ENCODE data around the gene MRPS15. TPM values are rescaled to one million over a fixed set of nuclear protein-coding genes. Genes with fewer than 3 reads are reported as not detected.
A peak's percentile ranks its signal among the peaks of the same experiment; 100 is the strongest.

The MRPS15 gene
- total and polyA plus RNA-seq, 2 of the 13 experiments (the other 11 are each of a cell fraction or from before 2014, with no cell fraction given): 59.0 to 113 TPM

GRCh38 chr1:36503159-36503558 lies 39.0 kb upstream of the MRPS15 start (continued):
- 0 out of 2 replicates have a peak, but pooled peaks have one; percentile 26 for TF ChIP-seq HNF4G (IDR thresholded peaks at IDR 0.05; ENCODE audit: borderline replicate concordance, low read depth, low read length)
- TF ChIP-seq HNF4G (CRISPR knock-in tag; IDR thresholded peaks at IDR 0.05; ENCODE audit: borderline replicate concordance, low read depth): no peak
- TF ChIP-seq ZSCAN22 (CRISPR knock-in tag; IDR thresholded peaks at IDR 0.05): no peak
- no peak for TF ChIP-seq PCBP1 (IDR thresholded peaks at IDR 0.05; ENCODE audit: borderline replicate concordance, low read depth, low read length)
- TF ChIP-seq U2AF1 (optimal IDR thresholded peaks at IDR 0.05; ENCODE audit: low read depth, low read length): no peak
- no peak for TF ChIP-seq ATF2 (CRISPR knock-in tag; IDR thresholded peaks at IDR 0.05)
- no peak for TF ChIP-seq DNMT1 (CRISPR knock-in tag; IDR thresholded peaks at IDR 0.05)
- no peak for TF ChIP-seq U2AF2 (IDR thresholded peaks at IDR 0.05; ENCODE audit: low read depth, low read length)
- TF ChIP-seq YEATS4 (CRISPR knock-in tag; IDR thresholded peaks at IDR 0.05; ENCODE audit: borderline replicate concordance): no peak
- no peak for TF ChIP-seq GTF2F1 (IDR thresholded peaks at IDR 0.05; ENCODE audit: low read length)

- in situ Hi-C loops (cut with HindIII; ENCODE audit: extremely low pct_ligation_motif_present, low pct_unique_long_range_greater_than_20kb) (no loop called here), intact Hi-C loops (cut with micrococcal nuclease; ENCODE audit: unreplicated experiment) (no loop called here)
- TF ChIP-seq NFE2L2 (IDR thresholded peaks at IDR 0.05; ENCODE audit: low read length) (no peak), ELK4 (CRISPR knock-in tag; IDR thresholded peaks at IDR 0.05; ENCODE audit: borderline replicate concordance) (no peak), ZNF121 (CRISPR knock-in tag; IDR thresholded peaks at IDR 0.05) (peak; percentile 82)
- Histone ChIP-seq H4K20me1 (ENCODE audit: insufficient read depth, low read length) (no peaks in the 10 kb centered on the region), H3K36me3 (replicated peaks in 1 of 2; ENCODE audit: control insufficient read depth in 1 of 2, insufficient read depth in 2 of 2, low read length in 2 of 2) (no peaks in the 10 kb centered on the region), H3K27me3 (ENCODE audit: control insufficient read depth in 1 of 2, insufficient read depth in 2 of 2, low read length in 2 of 2) (no peaks in the 10 kb centered on the region), H3K27ac (ENCODE audit: extremely low read length, insufficient read depth, low read length) (no peak overlapping the region), H3K79me2 (ENCODE audit: insufficient read depth, low read length) (no peaks in the 10 kb centered on the region), H3K9me3 (ENCODE audit: low read length) (no peaks in the 10 kb centered on the region), H3K9ac (ENCODE audit: insufficient read depth, low read depth, low read length) (no peak overlapping the region), H3K4me1 (ENCODE audit: insufficient read depth, low read length) (peaks cover 46% of the 10 kb centered on the region), H3K4me2 (ENCODE audit: low read depth, low read length) (0 out of 2 replicates have a peak overlapping the region, but pooled peaks have one; percentile 18), H2AFZ (ENCODE audit: low read length) (no peak overlapping the region), H3K4me3 (replicated peaks in 1 of 3; ENCODE audit: insufficient read depth in 1 of 3, low read depth in 2 of 3, low read length in 3 of 3) (no peak overlapping the region)
- WGBS (ENCODE audit: low lambda C conversion rate): 52% methylated on average over 2 of the region's 2 CpGs
- BruUV-seq (replicated peaks): no TSS peak
- FAIRE-seq: no peak
- ATAC-seq: no peak
- no peak for DNase-seq (ENCODE audit: low spot score)
- CTCF ChIA-PET (ENCODE audit: low intra/inter-chr PET ratio, low total read pairs): no interaction called here
- POLR2A ChIA-PET: interaction anchor here (1.4 kb wide), 1 partner anchor 16 kb away, joined by 5 read pairs; no protein-coding TSS in a partner anchor
These were observed 38.4 kb upstream of the MRPS15 start for GRCh38 chr1:36502616-36503015.

Measured in HepG2 (cell line).